Right cardiac atrium (tissue), 5 donors: Measurements from ENCODE around the gene KIF7. TPM values are rescaled to one million over a fixed set of nuclear protein-coding genes. Genes with fewer than 3 reads are reported as not detected.

Experiments used
- ATAC-seq, 2 donors: fragments of 200-7000 bp; cut with Tn5 transposase; one replicate each; pipeline versions ENCODE4 v1.8.0 to v1.9.1; 2020; ENCODE audit warnings: moderate library complexity in 2 of 2, mild to moderate bottlenecking in 1 of 2
- DNase-seq, 3 donors: peaks; one replicate each; pipeline ENCODE4 v3.0.0-alpha.2; 2020
- H3K27ac ChIP-seq: one replicate; pipeline ENCODE4 v1.5.1; 2013; ENCODE audit warnings: mild to moderate bottlenecking, low read length, control low read depth, moderate library complexity
- H3K27me3 ChIP-seq: one replicate; pipeline ENCODE4 v1.6.1; 2013; ENCODE audit not compliant: control insufficient read depth, insufficient read depth
- H3K4me1 ChIP-seq: one replicate; pipeline ENCODE4 v1.6.1; 2013; ENCODE audit warnings: low read length; ENCODE audit not compliant: control insufficient read depth, insufficient read depth
- H3K4me3 ChIP-seq: one replicate; pipeline ENCODE4 v1.5.1; 2013; ENCODE audit warnings: low read length, control low read depth
- H3K9me3 ChIP-seq: one replicate; pipeline ENCODE4 v1.6.1; 2013; ENCODE audit warnings: low read length; ENCODE audit not compliant: control insufficient read depth
- WGBS: extraction: QIAGEN DNeasy Blood & Tissue Kit; methylation state at CpG from one replicate; pipeline ENCODE4 v1.1.7; 2013; 5-methylcytosine and 5-hydroxymethylcytosine counted together
- intact Hi-C, 4 donors: fragments of 100-400 bp; cut with DNase I; formaldehyde crosslinking; loops; one replicate each; pipeline versions ENCODE4 v1.11.0 to v1.14.0; 2022 to 2023
- polyA plus RNA-seq: library from polyadenylated mRNA; stranded (reverse); fragments of 200-250 nt; gene quantifications from one replicate; pipeline ENCODE4 v1.2.3, GENCODE V29; 2013
- total RNA-seq, 4 donors: library from RNA; stranded (reverse); fragmentation: NEBNext Ultra II Directional; extraction: Animal tissue kit (Norgen Biotek cat#: 25700); gene quantifications; one replicate each; pipeline ENCODE4 v1.2.1, GENCODE V29; 2021
- donor health status: healthy with polysubstance abuse.
- donor health status: DM: no; HTN: yes; CAD: no.
- donor health status: DM: no; HTN: no; CAD: no.
- donor health status: DM: no; HTN: yes; CAD: no; lungs with severe emphysema.
- donor health status: DM: yes; HTN: yes; CAD: no.

The KIF7 gene
- total and polyA plus RNA-seq, 5 donors, result 3.7 to 6.2 (median 5.1) TPM

GRCh38 chr15:89668171-89668570 lies 12.9 kb upstream of the KIF7 start:
- DNase-seq (no peak), ATAC-seq (no peak)
- Histone ChIP-seq H3K27ac (no peak overlapping the region), H3K27me3 (no peaks in the 10 kb centered on the region), H3K4me1 (peaks cover 2% of the 10 kb centered on the region), H3K9me3 (no peaks in the 10 kb centered on the region), H3K4me3 (no peak overlapping the region)
- 95% methylated on average over 3 of the region's 3 CpGs for WGBS
- intact Hi-C loops, result no loop called here

- Histone ChIP-seq H3K9me3 (no peaks in the 10 kb centered on the region), H3K4me1 (peaks cover 4% of the 10 kb centered on the region), H3K27ac (no peak overlapping the region), H3K4me3 (no peak overlapping the region), H3K27me3 (no peaks in the 10 kb centered on the region)
- no peak for DNase-seq
- intact Hi-C loops, result no loop called here
- WGBS, result 95% methylated on average over 7 of the region's 7 CpGs
- no peak for ATAC-seq
Measured at GRCh38 chr15:89667706-89667960, 12.4 kb upstream of the KIF7 start.

- no peaks in the 10 kb centered on the region for H3K27me3 ChIP-seq
- ATAC-seq (no peak), DNase-seq (no peak)
- H3K4me3 ChIP-seq, result no peak overlapping the region
- H3K27ac ChIP-seq, result no peak overlapping the region
- peaks cover 6% of the 10 kb centered on the region for H3K4me1 ChIP-seq
- 75% methylated on average over 13 of the region's 13 CpGs for WGBS
- no peaks in the 10 kb centered on the region for H3K9me3 ChIP-seq
- intact Hi-C loops, result no loop called here
Measured at GRCh38 chr15:89666858-89667705, 11.8 kb upstream of the KIF7 start.

DNA sequence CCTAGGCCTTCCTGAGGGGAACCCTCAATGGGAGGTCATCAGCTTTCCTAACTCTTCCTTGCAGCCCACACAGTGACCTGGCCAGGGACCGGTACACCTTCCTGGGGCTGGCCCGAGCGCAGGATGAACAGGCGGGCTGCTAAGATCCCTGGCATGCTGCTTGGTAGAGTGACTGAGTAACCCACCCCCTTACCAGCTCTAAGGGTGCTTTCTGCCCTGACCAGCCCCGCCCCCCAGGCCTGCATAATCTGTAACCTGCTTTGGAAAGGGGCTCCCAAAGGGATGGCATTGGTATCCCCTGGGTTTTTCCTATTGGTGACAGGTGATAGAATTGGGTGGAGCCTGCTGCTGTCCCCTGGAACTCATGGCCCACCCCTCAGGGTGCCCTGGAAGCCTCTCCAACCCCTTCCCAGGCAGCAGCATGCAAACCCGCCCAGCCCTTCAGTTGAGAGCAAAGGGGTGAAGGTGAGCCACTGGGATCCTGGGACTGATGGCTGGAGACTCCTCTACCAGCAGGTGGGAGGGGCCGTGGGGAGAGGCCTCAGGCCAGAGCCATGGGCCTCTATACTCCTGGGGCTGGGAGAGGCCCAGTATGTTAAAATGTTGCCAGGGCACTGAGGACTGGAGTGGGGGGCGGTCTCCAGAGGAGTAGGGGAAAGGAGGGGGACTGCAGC lies 11.1 kb upstream of the KIF7 start:
- no peak overlapping the region for H3K4me3 ChIP-seq
- ATAC-seq (peak; percentile 1 to 6), DNase-seq (peak in 1 of 3 donors; percentile 67)
- peaks cover 6% of the 10 kb centered on the region for H3K4me1 ChIP-seq
- H3K27ac ChIP-seq, result peak overlapping the region; percentile 51
- 90% methylated on average over 8 of the region's 8 CpGs for WGBS
- intact Hi-C loops, result no loop called here
- H3K9me3 ChIP-seq, result no peaks in the 10 kb centered on the region
- H3K27me3 ChIP-seq, result no peaks in the 10 kb centered on the region

- intact Hi-C loops, result no loop called here
- WGBS, result 2% methylated on average over 72 of the region's 72 CpGs
- ATAC-seq (peak; percentile 77 to 78), DNase-seq (peak; percentile 84 to 92 (median 91))
- Histone ChIP-seq H3K27me3 (no peaks in the 10 kb centered on the region), H3K4me3 (peak overlapping the region; percentile 45), H3K27ac (peak overlapping the region; percentile 51), H3K9me3 (no peaks in the 10 kb centered on the region), H3K4me1 (peaks cover 6% of the 10 kb centered on the region)
Measured at GRCh38 chr15:89665449-89666181, 10.3 kb upstream of the KIF7 start.

DNA sequence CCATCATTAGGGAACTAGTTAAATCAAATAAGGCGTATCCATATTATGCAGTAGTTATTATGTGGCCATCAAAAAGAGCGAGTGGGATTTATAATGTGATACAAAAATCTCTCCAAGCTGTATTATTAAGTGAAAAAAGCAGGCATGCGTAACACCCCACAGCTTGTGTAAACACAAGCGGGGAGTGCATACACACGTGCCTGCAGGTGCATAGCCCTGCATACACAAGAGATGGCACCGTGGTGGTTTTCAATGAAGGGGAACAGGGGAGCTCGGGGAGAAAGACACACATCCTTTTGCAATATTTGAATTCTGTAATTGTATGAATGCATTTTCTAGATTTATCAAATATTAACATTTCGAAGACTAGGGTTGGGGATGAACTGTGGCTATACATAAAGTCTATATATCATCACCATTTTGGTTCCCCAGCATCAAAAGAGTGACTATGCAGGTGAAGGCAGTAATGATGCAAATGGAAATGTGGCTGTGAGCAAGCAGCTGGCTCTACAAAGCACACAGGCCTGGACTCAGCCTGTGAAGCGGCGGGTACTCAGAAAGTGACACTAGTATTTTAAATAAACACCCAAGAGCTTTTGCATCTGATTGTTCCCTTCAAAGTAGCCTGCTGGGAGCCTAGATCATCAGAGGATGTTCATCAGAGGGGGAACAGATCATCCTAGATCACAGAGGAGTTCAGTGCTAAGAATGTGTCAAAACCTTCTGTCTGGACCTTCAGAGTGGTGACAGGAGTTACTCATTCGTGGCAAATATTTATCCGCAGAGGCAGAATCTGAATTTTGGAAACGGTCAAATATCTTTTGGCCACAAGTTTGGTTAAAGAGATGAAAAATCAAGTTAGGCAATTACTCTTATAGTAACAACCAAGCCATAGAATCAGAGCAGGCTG lies 9.4 kb upstream of the KIF7 start:
- Histone ChIP-seq H3K4me3 (peak overlapping the region; percentile 45), H3K4me1 (peaks cover 6% of the 10 kb centered on the region), H3K27ac (peak overlapping the region; percentile 65), H3K9me3 (no peaks in the 10 kb centered on the region), H3K27me3 (no peaks in the 10 kb centered on the region)
- no peak for DNase-seq
- 76% methylated on average over 13 of the region's 13 CpGs for WGBS
- no peak for ATAC-seq
- intact Hi-C loops, result no loop called here

GRCh38 chr15:89662893-89663626 lies 7.8 kb upstream of the KIF7 start:
- H3K4me1 ChIP-seq, result peaks cover 6% of the 10 kb centered on the region
- WGBS, result 28% methylated on average over 11 of the region's 11 CpGs
- no peaks in the 10 kb centered on the region for H3K27me3 ChIP-seq
- H3K9me3 ChIP-seq, result no peaks in the 10 kb centered on the region
- ATAC-seq, result peak; percentile 87 to 92
- DNase-seq, result peak; percentile 87 to 94 (median 88)
- H3K4me3 ChIP-seq, result no peak overlapping the region
- H3K27ac ChIP-seq, result peak overlapping the region; percentile 60
- intact Hi-C loops, result no loop called here

GRCh38 chr15:89660556-89660955 lies 5.3 kb upstream of the KIF7 start:
- no peak overlapping the region for H3K27ac ChIP-seq
- peaks cover 6% of the 10 kb centered on the region for H3K4me1 ChIP-seq
- WGBS, result 78% methylated on average over 2 of the region's 2 CpGs
- H3K27me3 ChIP-seq, result no peaks in the 10 kb centered on the region
- H3K4me3 ChIP-seq, result no peak overlapping the region
- ATAC-seq, result no peak
- intact Hi-C loops, result no loop called here
- DNase-seq, result no peak
- H3K9me3 ChIP-seq, result no peaks in the 10 kb centered on the region

DNA sequence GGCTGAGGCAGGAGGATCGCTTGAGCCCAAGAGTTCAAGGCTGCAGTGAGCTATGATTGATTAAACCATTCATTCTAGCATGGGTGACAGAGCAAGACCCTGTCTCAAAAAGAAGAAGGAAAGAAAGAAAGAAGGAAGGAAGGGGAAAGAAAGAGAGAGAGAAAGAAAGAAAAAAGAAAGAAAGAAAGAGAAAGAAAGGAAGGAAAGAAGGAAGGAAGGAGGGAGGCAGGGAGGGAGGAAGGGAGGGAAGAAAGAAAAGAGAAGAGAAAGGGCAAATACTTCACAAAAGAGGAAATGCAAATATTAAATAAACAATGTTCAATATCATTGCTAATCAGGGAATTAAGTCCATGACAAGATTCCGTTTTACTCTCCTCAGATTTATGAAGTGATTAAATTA lies 4.0 kb upstream of the KIF7 start:
- no peaks in the 10 kb centered on the region for H3K27me3 ChIP-seq
- WGBS, result 92% methylated on average over 2 of the region's 2 CpGs
- no peak overlapping the region for H3K4me3 ChIP-seq
- peaks cover 8% of the 10 kb centered on the region for H3K4me1 ChIP-seq
- no peak overlapping the region for H3K27ac ChIP-seq
- DNase-seq, result no peak
- intact Hi-C loops, result loop anchor here in 1 of 4 donors (5.0 kb wide), 1 partner anchor 33 kb away; the partner anchor contains the start of genes PEX11A and WDR93
- no peaks in the 10 kb centered on the region for H3K9me3 ChIP-seq
- ATAC-seq, result no peak

GRCh38 chr15:89657686-89658200 lies 2.5 kb upstream of the KIF7 start:
- Histone ChIP-seq H3K27me3 (no peaks in the 10 kb centered on the region), H3K4me1 (peaks cover 6% of the 10 kb centered on the region), H3K9me3 (no peaks in the 10 kb centered on the region), H3K4me3 (no peak overlapping the region), H3K27ac (no peak overlapping the region)
- 83% methylated on average over 5 of the region's 5 CpGs for WGBS
- ATAC-seq, result no peak
- intact Hi-C loops, result loop anchor here in 1 of 4 donors (5.0 kb wide), 1 partner anchor 35 kb away; the partner anchor contains the start of genes PEX11A and WDR93
- no peak for DNase-seq
